HUES64 (cell line): ENCODE results near the gene C1QL3.

Source experiments
- H3K27ac ChIP-seq: 2 replicates; pipeline ENCODE4 v1.7.0; 2013; ENCODE audit warnings: low read depth, low read length, inconsistent platforms
- H3K27me3 ChIP-seq: 2 replicates; pipeline ENCODE4 v1.6.1; 2013; ENCODE audit warnings: mild to moderate bottlenecking, low read length; ENCODE audit not compliant: insufficient read depth
- H3K36me3 ChIP-seq: 2 replicates; pipeline ENCODE4 v1.6.1; 2013; ENCODE audit warnings: mild to moderate bottlenecking, low read length; ENCODE audit not compliant: insufficient read depth
- H3K4me1 ChIP-seq: 2 replicates; pipeline ENCODE4 v1.6.1; 2013; ENCODE audit warnings: mild to moderate bottlenecking, low read length, moderate library complexity; ENCODE audit not compliant: insufficient read depth
- H3K4me3 ChIP-seq: 2 replicates; pipeline ENCODE4 v1.5.1; 2013; ENCODE audit warnings: mild to moderate bottlenecking, low read length, moderate library complexity
- H3K9ac ChIP-seq: 2 replicates; pipeline ENCODE4 v1.6.1; 2013; ENCODE audit warnings: mild to moderate bottlenecking, low read depth, low read length
- H3K9me3 ChIP-seq: 2 replicates; pipeline ENCODE4 v1.6.1; 2013; ENCODE audit warnings: low read depth, low read length; ENCODE audit not compliant: insufficient read depth
- WGBS: fragments of 150-250, 120-280 bp; methylation state at CpG from one replicate; pipeline ENCODE4 v1.1.7; 2013; ENCODE audit warnings: missing lambda C conversion rate; 5-methylcytosine and 5-hydroxymethylcytosine counted together

Gene C1QL3

DNA sequence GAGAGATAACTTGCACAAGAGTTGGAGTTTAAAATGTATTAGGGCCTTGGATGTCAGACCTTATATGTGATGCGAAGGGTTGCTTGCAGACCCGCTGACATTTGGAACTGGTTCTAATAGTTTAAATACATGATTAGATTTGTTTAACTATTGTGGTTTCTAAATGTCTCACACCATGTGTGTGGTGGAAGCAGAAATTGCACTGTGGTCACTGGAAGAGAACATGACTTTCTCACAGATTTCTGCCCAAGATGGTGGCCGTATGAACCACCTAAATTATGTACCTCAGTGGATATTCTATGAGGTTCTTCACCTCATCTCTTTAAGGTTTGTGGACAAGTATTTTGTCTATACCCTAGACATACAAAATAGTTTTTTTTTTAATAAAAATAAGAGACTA, 8.2 kb upstream of the C1QL3 start:
- Histone ChIP-seq H3K9me3 (no peaks in the 10 kb centered on the region), H3K4me3 (no peak overlapping the region), H3K27me3 (peaks cover 10% of the 10 kb centered on the region; the same call in 1 of the 2 replicates), H3K4me1 (peaks cover 14% of the 10 kb centered on the region), H3K9ac (no peak overlapping the region), H3K36me3 (no peaks in the 10 kb centered on the region), H3K27ac (no peak overlapping the region)
- 92% methylated on average over 3 of the region's 3 CpGs for WGBS

- no peak overlapping the region for H3K9ac ChIP-seq
- peaks cover 22% of the 10 kb centered on the region for H3K4me1 ChIP-seq
- H3K36me3 ChIP-seq, result no peaks in the 10 kb centered on the region
- no peaks in the 10 kb centered on the region for H3K9me3 ChIP-seq
- H3K27me3 ChIP-seq, result peaks cover 33% of the 10 kb centered on the region
- no peak overlapping the region for H3K4me3 ChIP-seq
- 14% methylated on average over 3 of the region's 4 CpGs for WGBS
- H3K27ac ChIP-seq, result no peak overlapping the region
These were observed 5.8 kb upstream of the C1QL3 start for GRCh38 chr10:16527452-16527851.

- H3K9me3 ChIP-seq, result no peaks in the 10 kb centered on the region
- no peaks in the 10 kb centered on the region for H3K36me3 ChIP-seq
- H3K27me3 ChIP-seq, result peaks cover 69% of the 10 kb centered on the region
- H3K4me3 ChIP-seq, result peak overlapping the region; percentile 45
- H3K9ac ChIP-seq, result no peak overlapping the region
- WGBS, result under 1% methylated on average over 39 of the region's 39 CpGs
- H3K4me1 ChIP-seq, result peaks cover 17% of the 10 kb centered on the region
- no peak overlapping the region for H3K27ac ChIP-seq
These were observed 779 bp downstream of the C1QL3 start for GRCh38 chr10:16520900-16521299.

DNA sequence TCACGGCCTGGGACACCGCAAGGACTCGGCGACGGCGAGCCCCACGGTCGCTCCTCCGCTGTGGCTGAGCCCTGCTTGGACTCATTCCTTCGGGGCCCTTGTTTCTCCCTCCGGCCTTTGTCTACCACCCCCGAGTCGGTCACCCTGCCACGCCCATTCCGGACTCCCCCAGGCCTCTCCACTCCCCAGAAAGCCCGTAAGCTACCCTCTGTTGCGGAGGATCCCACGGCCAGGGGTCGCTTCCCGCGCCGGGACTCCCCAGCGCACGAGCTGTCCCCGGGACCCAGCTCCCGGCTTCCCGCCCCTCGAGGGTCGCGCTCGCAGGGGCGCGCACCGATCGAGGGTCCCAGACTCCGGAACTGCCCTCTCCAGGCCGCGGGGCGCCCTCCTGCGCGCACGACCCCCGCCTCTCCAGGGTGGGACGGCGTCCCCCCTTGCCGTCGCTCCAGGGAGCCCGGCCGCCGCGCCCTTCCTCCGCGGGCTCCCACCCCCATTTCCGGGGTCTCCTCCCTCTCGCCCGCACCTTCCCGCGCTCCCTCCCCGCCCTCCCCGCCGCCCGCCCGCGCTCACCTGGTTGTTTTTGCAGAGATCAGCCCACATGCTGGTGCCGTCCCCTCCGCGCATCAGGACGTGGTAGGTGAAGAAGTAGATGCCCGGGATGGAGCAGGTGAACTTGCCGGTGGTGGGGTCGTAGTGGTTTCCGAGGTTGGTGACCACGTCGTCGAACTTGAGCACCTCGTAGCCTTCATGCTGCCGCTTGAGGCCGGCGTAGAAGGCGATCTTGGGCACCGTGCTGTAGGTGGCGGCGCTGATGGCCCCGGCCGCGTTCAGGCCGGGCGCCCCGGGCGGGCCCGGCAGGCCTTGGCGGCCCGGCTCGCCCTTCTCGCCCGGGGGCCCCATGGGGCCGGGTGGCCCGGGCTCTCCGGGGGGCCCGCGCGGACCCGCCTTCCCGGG, 1.5 kb downstream of the C1QL3 start:
- no peaks in the 10 kb centered on the region for H3K36me3 ChIP-seq
- no peaks in the 10 kb centered on the region for H3K9me3 ChIP-seq
- peak overlapping the region; percentile 33; the same call in 1 of the 2 replicates for H3K9ac ChIP-seq
- 2% methylated on average over 104 of the region's 104 CpGs for WGBS
- H3K4me1 ChIP-seq, result peaks cover 17% of the 10 kb centered on the region
- H3K27ac ChIP-seq, result no peak overlapping the region
- H3K27me3 ChIP-seq, result peaks cover 69% of the 10 kb centered on the region
- peak overlapping the region; percentile 45 for H3K4me3 ChIP-seq

- Histone ChIP-seq H3K36me3 (no peaks in the 10 kb centered on the region), H3K9ac (peak overlapping the region; percentile 33; the same call in 1 of the 2 replicates), H3K9me3 (no peaks in the 10 kb centered on the region), H3K4me3 (peak overlapping the region; percentile 45), H3K4me1 (peaks cover 17% of the 10 kb centered on the region), H3K27ac (no peak overlapping the region), H3K27me3 (peaks cover 65% of the 10 kb centered on the region)
- WGBS, result 49% methylated on average over 31 of the region's 31 CpGs
These were observed 2.3 kb downstream of the C1QL3 start for GRCh38 chr10:16519250-16519907.

DNA sequence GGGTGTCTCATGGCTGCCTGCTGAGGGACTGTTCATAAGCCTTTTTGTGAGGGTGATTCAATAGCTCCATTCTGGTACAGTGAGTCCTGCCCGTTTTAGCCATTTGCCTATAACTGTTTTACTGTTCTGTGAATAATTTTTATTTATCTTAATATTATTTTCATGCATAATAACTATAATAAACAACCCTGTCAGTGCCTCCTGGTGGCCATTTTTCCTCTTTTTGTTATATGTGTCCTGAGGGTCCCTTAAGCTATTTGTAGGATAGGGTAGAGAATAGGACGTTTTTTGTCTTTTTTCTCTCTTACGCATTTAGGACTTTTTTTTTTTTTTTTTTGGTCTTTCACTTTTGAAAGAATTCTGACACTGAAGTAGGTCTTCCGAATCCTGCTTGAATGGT, 2.9 kb downstream of the C1QL3 start:
- Histone ChIP-seq H3K27me3 (peaks cover 61% of the 10 kb centered on the region), H3K9me3 (no peaks in the 10 kb centered on the region), H3K36me3 (no peaks in the 10 kb centered on the region), H3K4me1 (peaks cover 17% of the 10 kb centered on the region), H3K9ac (no peak overlapping the region), H3K4me3 (peak overlapping the region; percentile 45; the same call in 1 of the 2 replicates), H3K27ac (no peak overlapping the region)
- WGBS, result 68% methylated on average over 3 of the region's 4 CpGs

- WGBS, result 99% methylated on average over 8 of the region's 9 CpGs
- Histone ChIP-seq H3K27me3 (no peaks in the 10 kb centered on the region), H3K36me3 (no peaks in the 10 kb centered on the region), H3K4me1 (no peaks in the 10 kb centered on the region), H3K27ac (no peak overlapping the region), H3K4me3 (no peak overlapping the region), H3K9ac (no peak overlapping the region), H3K9me3 (no peaks in the 10 kb centered on the region)
These were observed 10.8 kb downstream of the C1QL3 start for GRCh38 chr10:16510843-16511242.

DNA sequence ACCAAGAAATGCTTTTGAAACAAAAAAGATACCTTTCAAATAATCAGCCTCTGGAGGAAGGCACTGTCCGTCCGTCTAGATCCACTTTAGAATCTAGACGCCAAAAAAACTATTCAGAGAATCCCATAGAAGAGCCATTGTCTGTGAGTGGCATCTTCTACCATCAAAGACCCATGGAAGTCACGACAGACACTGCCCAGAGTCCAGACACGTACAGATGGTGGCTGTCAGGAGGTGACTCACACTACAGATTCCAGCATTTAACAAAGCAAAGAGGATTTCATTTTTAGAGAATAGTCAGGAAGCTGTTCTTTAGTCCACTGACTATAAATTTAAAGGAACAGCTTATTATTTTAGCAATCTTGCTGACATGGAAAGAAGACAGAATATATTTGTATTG, 11.7 kb downstream of the C1QL3 start:
- WGBS, result 88% methylated on average over 5 of the region's 5 CpGs
- no peaks in the 10 kb centered on the region for H3K36me3 ChIP-seq
- H3K9ac ChIP-seq, result no peak overlapping the region
- H3K4me1 ChIP-seq, result no peaks in the 10 kb centered on the region
- H3K9me3 ChIP-seq, result no peaks in the 10 kb centered on the region
- no peak overlapping the region for H3K4me3 ChIP-seq
- no peak overlapping the region for H3K27ac ChIP-seq
- H3K27me3 ChIP-seq, result no peaks in the 10 kb centered on the region

GRCh38 chr10:16505161-16505560, 16.5 kb downstream of the C1QL3 start:
- WGBS, result no CpG with 5 or more reads among the region's 1 CpG
- no peak overlapping the region for H3K27ac ChIP-seq
- H3K9ac ChIP-seq, result no peak overlapping the region
- no peak overlapping the region for H3K4me3 ChIP-seq
- H3K27me3 ChIP-seq, result no peaks in the 10 kb centered on the region
- H3K36me3 ChIP-seq, result no peaks in the 10 kb centered on the region
- H3K4me1 ChIP-seq, result no peaks in the 10 kb centered on the region
- no peaks in the 10 kb centered on the region for H3K9me3 ChIP-seq

GRCh38 chr10:16497911-16498310, 23.8 kb downstream of the C1QL3 start:
- WGBS, result 98% methylated on average over 4 of the region's 4 CpGs
- Histone ChIP-seq H3K27ac (no peak overlapping the region), H3K4me3 (no peak overlapping the region), H3K9me3 (no peaks in the 10 kb centered on the region), H3K4me1 (no peaks in the 10 kb centered on the region), H3K9ac (no peak overlapping the region), H3K27me3 (no peaks in the 10 kb centered on the region), H3K36me3 (no peaks in the 10 kb centered on the region)

- Histone ChIP-seq H3K9ac (no peak overlapping the region), H3K27me3 (no peaks in the 10 kb centered on the region), H3K27ac (no peak overlapping the region), H3K4me3 (no peak overlapping the region), H3K36me3 (no peaks in the 10 kb centered on the region), H3K4me1 (0 out of 2 replicates have a peak, but pooled peaks cover 4% of the 10 kb centered on the region), H3K9me3 (no peaks in the 10 kb centered on the region)
- 82% methylated on average over 7 of the region's 10 CpGs for WGBS
These were observed 27.7 kb downstream of the C1QL3 start for GRCh38 chr10:16493884-16494536.
